HepG2 (cell line): ENCODE measurements around the gene SNX9. TPM values are rescaled to one million over a fixed set of nuclear protein-coding genes. Genes with fewer than 3 reads are reported as not detected.

Experiments used
- ARHGAP35 ChIP-seq: sonication (generic); formaldehyde crosslinking; IDR thresholded peaks from 2 replicates; pipeline ENCODE4 v1.9.0; 2022; ENCODE audit warnings: mild to moderate bottlenecking, inconsistent platforms, moderate library complexity, missing genetic modification reagents, borderline replicate concordance
- ARNT ChIP-seq: fragments of 450-650 bp; IDR thresholded peaks from 2 replicates; pipeline ENCODE4 v1.6.1; 2017
- CSRNP1 ChIP-seq: sonication (generic); formaldehyde crosslinking; IDR thresholded peaks from 2 replicates; pipeline ENCODE4 v1.8.1; 2023; ENCODE audit warnings: mild to moderate bottlenecking, missing genetic modification reagents
- DPF2 ChIP-seq: sonication (generic); formaldehyde crosslinking; IDR thresholded peaks from 2 replicates; pipeline ENCODE4 v1.4.0; 2020; ENCODE audit warnings: mild to moderate bottlenecking, low read depth, missing genetic modification reagents, borderline replicate concordance
- HMGA1 ChIP-seq: sonication (generic); formaldehyde crosslinking; conservative IDR thresholded peaks from 2 replicates; pipeline ENCODE4 v1.4.0; 2020; ENCODE audit warnings: missing genetic modification reagents
- KLF16 ChIP-seq, 2 experiments: sonication (generic) in 1 of 2; formaldehyde crosslinking in 1 of 2; IDR thresholded peaks; 2 replicates each; pipeline versions ENCODE4 v1.6.1 to v1.8.0; 2016 to 2023; ENCODE audit warnings: missing genetic modification reagents in 2 of 2, missing compliant biosample characterization in 1 of 2
- PBX2 ChIP-seq: IDR thresholded peaks from 2 replicates; pipeline ENCODE4 v1.6.1; 2016; ENCODE audit warnings: control low read depth
- PRDM15 ChIP-seq: sonication (generic); formaldehyde crosslinking; IDR thresholded peaks from 2 replicates; pipeline ENCODE4 v1.4.0; 2020; ENCODE audit warnings: missing genetic modification reagents
- TARDBP ChIP-seq: sonication (generic); formaldehyde crosslinking; IDR thresholded peaks from 2 replicates; pipeline ENCODE4 v1.8.0; 2022; ENCODE audit warnings: mild to moderate bottlenecking, missing genetic modification reagents
- TOE1 ChIP-seq: sonication (generic); formaldehyde crosslinking; IDR thresholded peaks from 2 replicates; pipeline ENCODE4 v1.4.0; 2020; ENCODE audit warnings: mild to moderate bottlenecking, missing genetic modification reagents
- ZNF142 ChIP-seq: sonication (generic); formaldehyde crosslinking; IDR thresholded peaks from 2 replicates; pipeline ENCODE4 v1.4.0; 2020; ENCODE audit warnings: missing genetic modification reagents
- ZNF331 ChIP-seq: sonication (generic); formaldehyde crosslinking; IDR thresholded peaks from 2 replicates; pipeline ENCODE4 v1.4.0; 2020; ENCODE audit warnings: missing genetic modification reagents
- ZNF512 ChIP-seq: sonication (generic); formaldehyde crosslinking; IDR thresholded peaks from 2 replicates; pipeline ENCODE4 v1.4.0; 2020; ENCODE audit warnings: mild to moderate bottlenecking, missing genetic modification reagents
- ZNF577 ChIP-seq: sonication (generic); formaldehyde crosslinking; IDR thresholded peaks from 2 replicates; pipeline ENCODE4 v1.4.0; 2020; ENCODE audit warnings: mild to moderate bottlenecking, low read depth, missing genetic modification reagents, borderline replicate concordance
- polyA plus RNA-seq, 8 experiments: library from polyadenylated mRNA; depleted of rRNA in 3 of 8; stranded (reverse) in 7 of 8; unstranded in 1 of 8; fragments of >200 nt; fragmentation: Illumina TruSeq in 4 of 8; extraction: Trizol in 4 of 8; gene quantifications; 2 replicates each; pipeline versions ENCODE4 v1.2.1 to v1.2.3, GENCODE V29; 2011 to 2016; ENCODE audit warnings: low read depth in 4 of 8, missing spikeins in 1 of 8, mixed read lengths in 1 of 8; ENCODE audit not compliant: insufficient read depth in 1 of 8
- total RNA-seq, 5 experiments: library from RNA; depleted of rRNA; stranded (reverse); fragments of >200 nt; fragmentation: Illumina TruSeq; extraction: Trizol; gene quantifications; 2 replicates each; pipeline ENCODE4 v1.2.3, GENCODE V29; 2016; ENCODE audit warnings: low read depth in 1 of 5

Gene SNX9
- total and polyA plus RNA-seq, 2 of the 13 experiments (the other 11 are each of a cell fraction or from before 2014, with no cell fraction given), result 21.9 to 36.0 TPM

GRCh38 chr6:157985378-157986155 lies 162.5 kb downstream of the SNX9 start (continued):
- TF ChIP-seq ZNF142 (CRISPR knock-in tag) (peak; percentile 75; the same call in 1 of the 2 replicates), DPF2 (peak; percentile 98), ARNT (no peak), ZNF331 (peak; percentile 95), TOE1 (peak; percentile 92; the same call in 1 of the 2 replicates), KLF16 (CRISPR knock-in tag; IDR thresholded peaks at IDR 0.05) (peak in 1 of 2 experiments; percentile 87; a peak in 2 of 4 replicates), CSRNP1 (CRISPR knock-in tag) (peak; percentile 85), HMGA1 (no peak), TARDBP (CRISPR knock-in tag) (peak; percentile 100), PRDM15 (CRISPR knock-in tag) (peak; percentile 69), ZNF577 (CRISPR knock-in tag) (no peak), ARHGAP35 (CRISPR knock-in tag) (no peak), PBX2 (no peak), ZNF512 (CRISPR knock-in tag) (no peak)
